IMR-90 (cell line): ENCODE data around the gene UTP3. TPM values are rescaled to one million over a fixed set of nuclear protein-coding genes. Genes with fewer than 3 reads are reported as not detected.

Source experiments
- ATAC-seq: fragments of 200-7000 bp; cut with Tn5 transposase; 2 replicates; pipeline ENCODE4 v1.9.1; 2020; ENCODE audit warnings: low read depth, mild to moderate bottlenecking, moderate library complexity
- Bru-seq: library from RNA; stranded (reverse); fragments of 400-500 nt; gene quantifications from one replicate; lab custom pipeline; 2021; lab: Mats Ljungman, UMichigan
- BruChase-seq, 2 experiments: library from RNA; stranded (reverse); fragments of 400-500 nt; gene quantifications; one replicate each; lab custom pipeline; 2021; lab: Mats Ljungman, UMichigan
- BruUV-seq: library from RNA; stranded (reverse); fragments of 400-500 nt; replicated peaks from 2 replicates; lab custom pipeline; 2021; lab: Mats Ljungman, UMichigan
- CTCF ChIA-PET: fragments of 300-600 bp; formaldehyde crosslinking; extraction: SDS; loops from one replicate; lab custom pipeline; 2021; ENCODE audit warnings: antibody characterized with exemption; lab: Yijun Ruan, JAX
- POLR2A ChIA-PET: fragments of 300-600 bp; sonication (Branson Sonifier 250); formaldehyde crosslinking; loops from one replicate; lab custom pipeline; 2022; ENCODE audit warnings: antibody characterized with exemption; ENCODE audit not compliant: unreplicated experiment; lab: Charles Lee
- DNase-seq: peaks from one replicate; pipeline ENCODE4 v3.0.0; 2013
- H2AFZ ChIP-seq: replicated peaks from 2 replicates; pipeline ENCODE3; 2013; ENCODE audit warnings: low read length, mild to moderate bottlenecking; ENCODE audit not compliant: poor library complexity
- H2AK5ac ChIP-seq: 2 replicates; pipeline ENCODE4 v1.6.1; 2013; ENCODE audit warnings: low read depth, low read length, inconsistent platforms
- H2AK9ac ChIP-seq: replicated peaks from 2 replicates; pipeline ENCODE3; 2013; ENCODE audit warnings: mild to moderate bottlenecking, low read depth, low read length, moderate library complexity; ENCODE audit not compliant: poor library complexity
- H2BK120ac ChIP-seq: 2 replicates; pipeline ENCODE4 v1.6.1; 2013; ENCODE audit warnings: low read depth, low read length, inconsistent platforms
- H2BK15ac ChIP-seq: 3 replicates; pipeline ENCODE4 v1.6.1; 2013; ENCODE audit warnings: low read depth, low read length, inconsistent platforms
- H2BK20ac ChIP-seq: 2 replicates; pipeline ENCODE4 v1.6.1; 2013; ENCODE audit warnings: low read depth, mild to moderate bottlenecking, inconsistent platforms, low read length, moderate library complexity
- H2BK5ac ChIP-seq: 2 replicates; pipeline ENCODE4 v1.6.1; 2013; ENCODE audit warnings: mild to moderate bottlenecking, low read depth, low read length, inconsistent platforms; ENCODE audit not compliant: poor library complexity, severe bottlenecking
- H3K14ac ChIP-seq: replicated peaks from 2 replicates; pipeline ENCODE4 v1.6.1; 2013; ENCODE audit warnings: low read depth, low read length, inconsistent platforms
- H3K18ac ChIP-seq: 2 replicates; pipeline ENCODE4 v1.6.1; 2013; ENCODE audit warnings: low read depth, low read length, control low read depth
- H3K23ac ChIP-seq: 2 replicates; pipeline ENCODE4 v1.6.1; 2013; ENCODE audit warnings: low read depth, low read length, inconsistent platforms
- H3K27ac ChIP-seq: 2 replicates; pipeline ENCODE4 v1.5.1; 2013; ENCODE audit warnings: mild to moderate bottlenecking, control low read depth, low read length; ENCODE audit not compliant: insufficient read depth
- H3K27me3 ChIP-seq: 2 replicates; pipeline ENCODE4 v1.6.1; 2013; ENCODE audit warnings: low read length; ENCODE audit not compliant: control insufficient read depth, insufficient read depth
- H3K36me3 ChIP-seq: 2 replicates; pipeline ENCODE4 v1.6.1; 2013; ENCODE audit warnings: low read length, mixed read lengths; ENCODE audit not compliant: control insufficient read depth, insufficient read depth
- H3K4ac ChIP-seq: 2 replicates; pipeline ENCODE4 v1.6.1; 2013; ENCODE audit warnings: low read depth, low read length, inconsistent platforms
- H3K4me1 ChIP-seq: 2 replicates; pipeline ENCODE4 v1.6.1; 2013; ENCODE audit warnings: low read length, mixed read lengths; ENCODE audit not compliant: control insufficient read depth, insufficient read depth
- H3K4me2 ChIP-seq: 2 replicates; pipeline ENCODE4 v1.6.1; 2013; ENCODE audit warnings: low read depth, mild to moderate bottlenecking, control low read depth, low read length, moderate library complexity
- H3K4me3 ChIP-seq: 2 replicates; pipeline ENCODE4 v1.5.1; 2013; ENCODE audit warnings: low read depth, mild to moderate bottlenecking, control low read depth, low read length, moderate library complexity; ENCODE audit not compliant: insufficient read depth
- H3K56ac ChIP-seq: 2 replicates; pipeline ENCODE4 v1.6.1; 2013; ENCODE audit warnings: low read length, inconsistent platforms; ENCODE audit not compliant: insufficient read depth; ENCODE audit errors: extremely low read depth
- H3K79me1 ChIP-seq, 2 experiments: 2 replicates each; pipeline ENCODE4 v1.6.1; 2013; ENCODE audit warnings: low read length in 2 of 2, inconsistent platforms in 1 of 2, low read depth in 1 of 2
- H3K9ac ChIP-seq: 2 replicates; pipeline ENCODE4 v1.6.1; 2013; ENCODE audit warnings: low read depth, low read length, control low read depth
- H3K9me1 ChIP-seq: 2 replicates; pipeline ENCODE4 v1.6.1; 2013; ENCODE audit warnings: low read length, inconsistent platforms; ENCODE audit not compliant: insufficient read depth
- H3K9me3 ChIP-seq: 2 replicates; pipeline ENCODE4 v1.6.1; 2013; ENCODE audit warnings: low read length; ENCODE audit not compliant: control insufficient read depth, insufficient read depth
- H4K20me1 ChIP-seq: 2 replicates; pipeline ENCODE4 v1.6.1; 2013; ENCODE audit warnings: low read length, inconsistent platforms; ENCODE audit not compliant: insufficient read depth
- H4K5ac ChIP-seq: 2 replicates; pipeline ENCODE4 v1.6.1; 2013; ENCODE audit warnings: mild to moderate bottlenecking, low read depth, low read length, control low read depth
- H4K8ac ChIP-seq, 2 experiments: 2 replicates each; pipeline ENCODE4 v1.6.1; 2013; ENCODE audit warnings: low read depth in 2 of 2, low read length in 2 of 2, control low read depth in 1 of 2, inconsistent platforms in 1 of 2
- H4K91ac ChIP-seq: 2 replicates; pipeline ENCODE4 v1.6.1; 2013; ENCODE audit warnings: low read depth, low read length, inconsistent platforms; ENCODE audit not compliant: insufficient read depth
- BHLHE40 ChIP-seq: fragments of 150-350 bp; IDR thresholded peaks from 2 replicates; pipeline ENCODE4 v1.6.1; 2016; ENCODE audit warnings: mild to moderate bottlenecking, low read depth, low read length
- MAZ ChIP-seq: IDR thresholded peaks from 2 replicates; pipeline ENCODE4 v1.6.1; 2012; ENCODE audit warnings: low read depth, mild to moderate bottlenecking, low read length, improper control_type of control experiment, moderate library complexity, borderline replicate concordance
- MXI1 ChIP-seq: IDR thresholded peaks from 2 replicates; pipeline ENCODE4 v1.6.1; 2012; ENCODE audit warnings: low read depth, mild to moderate bottlenecking, low read length, moderate library complexity, borderline replicate concordance
- NFE2L2 ChIP-seq: fragments of 150-350 bp; IDR thresholded peaks from 2 replicates; pipeline ENCODE4 v1.6.1; 2016; ENCODE audit warnings: low read depth, mild to moderate bottlenecking, low read length
- RFX5 ChIP-seq: IDR thresholded peaks from 2 replicates; pipeline ENCODE4 v1.8.0; 2012; ENCODE audit warnings: low read depth, mild to moderate bottlenecking, low read length, moderate library complexity
- SMC3 ChIP-seq: fragments of 150-350 bp; IDR thresholded peaks from 2 replicates; pipeline ENCODE4 v1.6.1; 2016; ENCODE audit warnings: low read depth, mild to moderate bottlenecking, antibody characterized with exemption, low read length, moderate library complexity
- WGBS, 2 experiments: methylation state at CpG; one replicate each; pipeline versions ENCODE4 v1.1.5 to v1.1.7; 2013; ENCODE audit warnings: missing lambda C conversion rate in 2 of 2; ENCODE audit not compliant: insufficient read length in 1 of 2; ENCODE audit errors: extremely low coverage in 2 of 2; 5-methylcytosine and 5-hydroxymethylcytosine counted together
- dilution Hi-C: fragments of 300-500 bp; cut with HindIII; formaldehyde crosslinking; loops from one replicate; pipeline ENCODE4 v1.14.3; 2018; ENCODE audit warnings: low sequenced_read_pairs; ENCODE audit not compliant: unreplicated experiment
- in situ Hi-C: fragments of 300-500 bp; cut with MboI; formaldehyde crosslinking; loops from 3 replicates; pipeline ENCODE4 v1.14.3; 2019; ENCODE audit warnings: low sequenced_read_pairs, inconsistent platforms, mixed read lengths
- intact Hi-C: fragments of 100-400 bp; cut with micrococcal nuclease; formaldehyde crosslinking; loops from 2 replicates; pipeline ENCODE4 v1.10.0; 2022
- long read RNA-seq: library from polyadenylated mRNA; unstranded; transcript quantifications from one replicate; pipeline ENCODE4 v2.0.0, GENCODE V29; 2021; ENCODE audit not compliant: unreplicated experiment
- polyA plus RNA-seq, 3 experiments: library from polyadenylated mRNA; depleted of rRNA; stranded (reverse); fragments of >200 nt; gene quantifications; 2 replicates each; pipeline ENCODE4 v1.2.3, GENCODE V29; 2012; ENCODE audit warnings: low replicate concordance in 1 of 3
- total RNA-seq: library from RNA; depleted of rRNA; stranded (reverse); fragments of >200 nt; gene quantifications from 2 replicates; pipeline ENCODE4 v1.2.3, GENCODE V29; 2012; rRNA removed
- TF ChIP-seq, protein P1 (sequence below): fragments of 150-350 bp; IDR thresholded peaks from 2 replicates; pipeline ENCODE4 v1.6.1; 2017; ENCODE audit warnings: mild to moderate bottlenecking, antibody characterized with exemption, low read length, low read depth
- TF ChIP-seq, protein P2 (sequence below): fragments of 150-350 bp; IDR thresholded peaks from 2 replicates; pipeline ENCODE4 v1.6.1; 2016; ENCODE audit warnings: low read depth, mild to moderate bottlenecking, low read length, moderate library complexity, borderline replicate concordance

Gene UTP3, protein sequence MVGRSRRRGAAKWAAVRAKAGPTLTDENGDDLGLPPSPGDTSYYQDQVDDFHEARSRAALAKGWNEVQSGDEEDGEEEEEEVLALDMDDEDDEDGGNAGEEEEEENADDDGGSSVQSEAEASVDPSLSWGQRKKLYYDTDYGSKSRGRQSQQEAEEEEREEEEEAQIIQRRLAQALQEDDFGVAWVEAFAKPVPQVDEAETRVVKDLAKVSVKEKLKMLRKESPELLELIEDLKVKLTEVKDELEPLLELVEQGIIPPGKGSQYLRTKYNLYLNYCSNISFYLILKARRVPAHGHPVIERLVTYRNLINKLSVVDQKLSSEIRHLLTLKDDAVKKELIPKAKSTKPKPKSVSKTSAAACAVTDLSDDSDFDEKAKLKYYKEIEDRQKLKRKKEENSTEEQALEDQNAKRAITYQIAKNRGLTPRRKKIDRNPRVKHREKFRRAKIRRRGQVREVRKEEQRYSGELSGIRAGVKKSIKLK
- total RNA-seq = 14.9 and 26.1 TPM in 2 replicates
- 29.8 and 30.7 TPM in 2 replicates for polyA plus RNA-seq (2012; rRNA removed)
- 9.5 and 9.7 TPM in 2 replicates for polyA plus RNA-seq (2012; cell fraction: cytosol; rRNA removed)
- 3.2 and 7.0 TPM in 2 replicates for polyA plus RNA-seq (2012; cell fraction: nucleus; rRNA removed; ENCODE audit: low replicate concordance)
- percentile 96 among the genes with signal in this experiment for Bru-seq, nascent RNA
- percentile 97 among the genes with signal in this experiment for BruChase-seq, experiment 1, labeled RNA remaining after a 6-hour chase
- percentile 99 among the genes with signal in this experiment for BruChase-seq, experiment 2, labeled RNA remaining after a 2-hour chase
- long read RNA-seq, transcript UTP3-201 (1 exons, 2,073 nt) = major isoform, 18 of 18 reads
- long read RNA-seq, partial matches to known transcripts = 0 of 18 reads
- long read RNA-seq, other reads (novel, unspliced or antisense) = 0 of 18 reads

- peak within 1 kb of the TSS; percentile 77 for H2BK5ac ChIP-seq
- in situ Hi-C loops (no loop called here), intact Hi-C loops (loop anchor here (1.0 to 5.0 kb wide), 4 partner anchors 17 to 319 kb away; partner anchors contain the start of gene MOB1B), dilution Hi-C loops (no loop called here)
- peak within 1 kb of the TSS; percentile 74 for H3K4me3 ChIP-seq
- no TSS peak for BruUV-seq
- H2BK15ac ChIP-seq = no peak within 1 kb of the TSS; the same call in 2 of the 3 replicates
- DNase-seq (peak; percentile 99), ATAC-seq (peak; percentile 97)
- peaks cover 15 to 22% of the 10 kb centered on the region in 2 experiments; a peak in 3 of 4 replicates for H3K79me1 ChIP-seq
- H3K56ac ChIP-seq = peak within 1 kb of the TSS; percentile 91
- peak within 1 kb of the TSS; percentile 95 for H4K5ac ChIP-seq
- 0% methylated on average over 21 of the region's 70 CpGs; no CpG with 5 or more reads in 1 of the 2 experiments for whole genome bisulfite sequencing, 2 experiments
- H2AFZ ChIP-seq = peak within 1 kb of the TSS; percentile 99
- peak within 1 kb of the TSS; percentile 94 for H2AK9ac ChIP-seq
- peak within 1 kb of the TSS; percentile 77 for H4K91ac ChIP-seq
- H3K9ac ChIP-seq = peak within 1 kb of the TSS; percentile 83
- H3K27me3 ChIP-seq = no peaks in the 10 kb centered on the region
- H3K36me3 ChIP-seq = peaks cover 2% of the 10 kb centered on the region; the same call in 1 of the 2 replicates
- peak within 1 kb of the TSS; percentile 74 for H3K14ac ChIP-seq
- ChIA-PET POLR2A (interaction anchor here (0.5 kb wide), 1 partner anchor 10 kb away, joined by 4 read pairs; no protein-coding TSS in a partner anchor), CTCF (interaction anchor here (0.5 to 1.8 kb wide), 4 partner anchors 15 to 34 kb away, joined by 3 to 7 read pairs (median 6); no protein-coding TSS in a partner anchor)
- H2BK120ac ChIP-seq = peak within 1 kb of the TSS; percentile 13; the same call in 1 of the 2 replicates
- no peak within 1 kb of the TSS; the same call in 1 of the 2 replicates for H2BK20ac ChIP-seq
- peak within 1 kb of the TSS; percentile 33 for H3K18ac ChIP-seq
- H3K4ac ChIP-seq = peak within 1 kb of the TSS; percentile 82
- peaks cover 5% of the 10 kb centered on the region; the same call in 1 of the 2 replicates for H4K20me1 ChIP-seq
- H3K9me3 ChIP-seq = no peaks in the 10 kb centered on the region
- peak within 1 kb of the TSS; percentile 57 to 93 for H4K8ac ChIP-seq
- H2AK5ac ChIP-seq = peak within 1 kb of the TSS; percentile 87
- peak within 1 kb of the TSS; percentile 97 for H3K4me2 ChIP-seq
- no peaks in the 10 kb centered on the region for H3K9me1 ChIP-seq
- H3K23ac ChIP-seq = peak within 1 kb of the TSS; percentile 62
- H3K27ac ChIP-seq = peak within 1 kb of the TSS; percentile 82
- H3K4me1 ChIP-seq = peaks cover 3% of the 10 kb centered on the region
- TF ChIP-seq, protein P1, sequence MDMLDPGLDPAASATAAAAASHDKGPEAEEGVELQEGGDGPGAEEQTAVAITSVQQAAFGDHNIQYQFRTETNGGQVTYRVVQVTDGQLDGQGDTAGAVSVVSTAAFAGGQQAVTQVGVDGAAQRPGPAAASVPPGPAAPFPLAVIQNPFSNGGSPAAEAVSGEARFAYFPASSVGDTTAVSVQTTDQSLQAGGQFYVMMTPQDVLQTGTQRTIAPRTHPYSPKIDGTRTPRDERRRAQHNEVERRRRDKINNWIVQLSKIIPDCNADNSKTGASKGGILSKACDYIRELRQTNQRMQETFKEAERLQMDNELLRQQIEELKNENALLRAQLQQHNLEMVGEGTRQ = peak; percentile 57
- TF ChIP-seq RFX5 = no peak
- TF ChIP-seq MAZ = peak; percentile 86
- peak; percentile 24; the same call in 1 of the 2 replicates for TF ChIP-seq NFE2L2
- peak; percentile 75 for TF ChIP-seq SMC3
- TF ChIP-seq, protein P2, sequence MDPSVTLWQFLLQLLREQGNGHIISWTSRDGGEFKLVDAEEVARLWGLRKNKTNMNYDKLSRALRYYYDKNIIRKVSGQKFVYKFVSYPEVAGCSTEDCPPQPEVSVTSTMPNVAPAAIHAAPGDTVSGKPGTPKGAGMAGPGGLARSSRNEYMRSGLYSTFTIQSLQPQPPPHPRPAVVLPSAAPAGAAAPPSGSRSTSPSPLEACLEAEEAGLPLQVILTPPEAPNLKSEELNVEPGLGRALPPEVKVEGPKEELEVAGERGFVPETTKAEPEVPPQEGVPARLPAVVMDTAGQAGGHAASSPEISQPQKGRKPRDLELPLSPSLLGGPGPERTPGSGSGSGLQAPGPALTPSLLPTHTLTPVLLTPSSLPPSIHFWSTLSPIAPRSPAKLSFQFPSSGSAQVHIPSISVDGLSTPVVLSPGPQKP = no peak
- TF ChIP-seq MXI1 = peak; percentile 98
- peak; percentile 69 for TF ChIP-seq BHLHE40
These were observed at the start of gene UTP3 for GRCh38 chr4:70687821-70688794. UTP3 (plus strand) TSS chr4:70688532; CDS start chr4:70688678, 146 bp downstream.
